Dendritic cell treated with granulocyte-macrophage colony-stimulating factor and Interleukin-4, amounts not matched to agents 40 ng/mL and 50 ng/mL, for 4 days (primary cell): ENCODE measurements around the gene CDR2.
A peak's percentile ranks its signal among the peaks of the same experiment; 100 is the strongest.

Experiments used
- H3K27ac Mint-ChIP-seq: one replicate; pipeline ENCODE4 v1.8.0; 2022; ENCODE audit warnings: mild to moderate bottlenecking, mixed read lengths
- H3K27me3 Mint-ChIP-seq: one replicate; pipeline ENCODE4 v1.8.0; 2022; ENCODE audit warnings: mild to moderate bottlenecking, mixed read lengths
- H3K36me3 Mint-ChIP-seq: one replicate; pipeline ENCODE4 v1.8.0; 2022; ENCODE audit warnings: low read depth, mixed read lengths
- H3K4me1 Mint-ChIP-seq: one replicate; pipeline ENCODE4 v1.8.0; 2022; ENCODE audit warnings: low read depth, mixed read lengths
- H3K4me3 Mint-ChIP-seq: one replicate; pipeline ENCODE4 v1.8.0; 2022; ENCODE audit warnings: mild to moderate bottlenecking, moderate library complexity, mixed read lengths
- H3K9me3 Mint-ChIP-seq: one replicate; pipeline ENCODE4 v1.8.0; 2022; ENCODE audit warnings: mixed read lengths
- intact Hi-C: fragments of 100-400 bp; cut with micrococcal nuclease; formaldehyde crosslinking; loops from one replicate; pipeline ENCODE4 v1.15.0; 2022

The CDR2 gene

GRCh38 chr16:22394121-22394520 is 19.7 kb upstream of the CDR2 start:
- Mint-ChIP-seq H3K27ac (no peak overlapping the region), H3K4me1 (no peaks in the 10 kb centered on the region), H3K36me3 (no peaks in the 10 kb centered on the region), H3K27me3 (no peaks in the 10 kb centered on the region), H3K9me3 (no peaks in the 10 kb centered on the region), H3K4me3 (no peak overlapping the region)
- intact Hi-C loops = no loop called here

DNA sequence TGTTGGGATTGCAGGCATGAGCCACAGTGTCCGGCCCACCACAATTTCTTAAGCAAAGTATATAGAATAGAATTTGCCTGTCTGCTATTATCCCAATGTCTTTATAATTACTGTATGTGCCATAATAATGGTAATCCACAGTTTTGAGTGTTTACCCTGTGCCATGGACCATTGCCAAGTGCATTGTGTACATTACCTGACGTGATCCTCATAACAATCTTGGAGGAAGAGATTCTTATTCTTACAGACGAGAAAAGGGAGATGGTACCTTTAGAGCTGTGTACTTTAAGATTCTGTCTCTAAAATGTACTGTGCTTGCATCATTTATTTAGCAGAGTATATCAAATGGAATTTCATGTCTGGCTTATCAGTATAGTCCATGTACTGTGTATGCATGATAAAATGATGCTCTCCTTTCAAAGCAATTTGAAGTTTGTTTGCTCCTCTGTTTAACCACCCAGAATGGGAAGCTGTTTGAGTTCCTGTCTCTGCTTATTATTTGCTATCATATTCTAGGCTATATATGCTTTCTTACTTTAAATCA is 13.8 kb upstream of the CDR2 start:
- no peaks in the 10 kb centered on the region for H3K9me3 Mint-ChIP-seq
- H3K4me1 Mint-ChIP-seq = no peaks in the 10 kb centered on the region
- H3K27me3 Mint-ChIP-seq = no peaks in the 10 kb centered on the region
- no peak overlapping the region for H3K4me3 Mint-ChIP-seq
- H3K36me3 Mint-ChIP-seq = no peaks in the 10 kb centered on the region
- intact Hi-C loops = no loop called here
- no peak overlapping the region for H3K27ac Mint-ChIP-seq

DNA sequence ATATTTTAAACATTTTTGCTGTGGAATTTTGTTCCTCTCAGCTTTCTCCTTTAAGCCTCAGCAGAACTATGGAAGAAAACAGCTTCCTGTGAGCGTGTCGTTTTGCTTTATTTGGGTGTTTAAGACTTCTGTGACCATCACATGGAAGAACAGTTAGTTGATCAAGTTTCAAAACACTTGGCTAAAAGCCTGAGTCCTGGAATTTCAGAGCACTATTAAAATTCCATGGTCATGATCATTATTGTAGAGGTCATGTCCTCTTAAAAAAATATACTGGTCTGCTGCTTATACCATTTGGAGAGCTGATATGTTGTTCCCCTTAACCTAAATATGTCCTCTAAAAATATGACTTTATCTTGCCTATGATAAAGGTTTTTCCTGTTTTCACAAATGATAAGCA is 12.6 kb upstream of the CDR2 start:
- H3K36me3 Mint-ChIP-seq = no peaks in the 10 kb centered on the region
- H3K27ac Mint-ChIP-seq = no peak overlapping the region
- intact Hi-C loops = no loop called here

DNA sequence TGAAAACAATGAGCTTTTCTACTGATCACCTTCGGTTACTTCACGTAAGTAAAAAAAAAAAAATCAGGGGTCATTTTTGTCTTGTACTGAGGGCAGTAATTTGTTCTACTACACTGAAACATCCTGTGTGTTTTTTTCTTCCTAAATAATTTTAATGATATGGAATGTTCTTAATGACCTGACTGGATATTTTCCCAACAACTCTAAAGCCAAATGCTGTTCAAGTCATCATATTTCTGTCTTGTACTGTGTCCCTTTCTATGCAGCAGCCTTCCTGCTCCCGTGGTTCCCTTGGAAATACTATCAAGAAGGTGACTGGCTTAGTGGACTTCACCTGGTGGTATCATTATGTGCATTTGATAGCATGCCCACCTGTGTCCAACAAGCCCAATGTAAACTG is 10.8 kb upstream of the CDR2 start:
- no peak overlapping the region for H3K4me3 Mint-ChIP-seq
- no peaks in the 10 kb centered on the region for H3K9me3 Mint-ChIP-seq
- no peak overlapping the region for H3K27ac Mint-ChIP-seq
- no peaks in the 10 kb centered on the region for H3K4me1 Mint-ChIP-seq
- H3K36me3 Mint-ChIP-seq = no peaks in the 10 kb centered on the region
- H3K27me3 Mint-ChIP-seq = no peaks in the 10 kb centered on the region
- intact Hi-C loops = no loop called here

More for the DNA sequence above, 12.6 kb upstream of the CDR2 start:
- Mint-ChIP-seq H3K27me3 (no peaks in the 10 kb centered on the region), H3K4me3 (no peak overlapping the region), H3K9me3 (no peaks in the 10 kb centered on the region), H3K4me1 (no peaks in the 10 kb centered on the region)

GRCh38 chr16:22383827-22384226 is 9.4 kb upstream of the CDR2 start:
- Mint-ChIP-seq H3K4me3 (no peak overlapping the region), H3K27ac (no peak overlapping the region), H3K4me1 (no peaks in the 10 kb centered on the region), H3K27me3 (no peaks in the 10 kb centered on the region), H3K9me3 (no peaks in the 10 kb centered on the region), H3K36me3 (no peaks in the 10 kb centered on the region)
- intact Hi-C loops = no loop called here

DNA sequence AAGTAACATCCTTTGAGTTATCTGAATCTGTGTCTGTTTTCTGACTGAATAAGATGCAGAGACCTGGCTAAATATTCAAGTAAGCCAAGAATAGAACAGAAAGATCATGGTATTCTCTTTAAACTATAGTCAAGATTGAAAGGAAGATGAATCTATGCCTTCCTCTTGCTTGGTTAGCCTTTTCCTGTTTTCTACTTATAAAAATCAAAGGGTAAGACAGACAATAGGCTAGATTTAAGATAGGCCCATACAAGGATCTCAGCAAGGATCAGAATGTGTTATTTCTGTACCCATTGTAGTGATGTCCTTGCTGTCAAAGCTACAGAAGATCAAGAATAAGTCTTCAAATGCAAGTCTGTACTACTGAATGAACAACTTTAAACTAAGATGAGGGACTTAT is 7.0 kb upstream of the CDR2 start:
- intact Hi-C loops = no loop called here
- Mint-ChIP-seq H3K4me3 (no peak overlapping the region), H3K27me3 (peaks cover 2% of the 10 kb centered on the region), H3K36me3 (no peaks in the 10 kb centered on the region), H3K9me3 (no peaks in the 10 kb centered on the region), H3K27ac (no peak overlapping the region), H3K4me1 (peaks cover under 1% of the 10 kb centered on the region)

GRCh38 chr16:22380529-22380928 is 6.1 kb upstream of the CDR2 start:
- H3K4me1 Mint-ChIP-seq = peaks cover 9% of the 10 kb centered on the region
- H3K27ac Mint-ChIP-seq = no peak overlapping the region
- no peaks in the 10 kb centered on the region for H3K9me3 Mint-ChIP-seq
- intact Hi-C loops = no loop called here
- peaks cover 4% of the 10 kb centered on the region for H3K27me3 Mint-ChIP-seq
- H3K4me3 Mint-ChIP-seq = no peak overlapping the region
- no peaks in the 10 kb centered on the region for H3K36me3 Mint-ChIP-seq

- Mint-ChIP-seq H3K4me3 (no peak overlapping the region), H3K27ac (no peak overlapping the region), H3K9me3 (no peaks in the 10 kb centered on the region), H3K4me1 (peaks cover 13% of the 10 kb centered on the region), H3K27me3 (peaks cover 6% of the 10 kb centered on the region), H3K36me3 (no peaks in the 10 kb centered on the region)
- intact Hi-C loops = no loop called here
Observed at GRCh38 chr16:22379656-22380055, 5.2 kb upstream of the CDR2 start.

DNA sequence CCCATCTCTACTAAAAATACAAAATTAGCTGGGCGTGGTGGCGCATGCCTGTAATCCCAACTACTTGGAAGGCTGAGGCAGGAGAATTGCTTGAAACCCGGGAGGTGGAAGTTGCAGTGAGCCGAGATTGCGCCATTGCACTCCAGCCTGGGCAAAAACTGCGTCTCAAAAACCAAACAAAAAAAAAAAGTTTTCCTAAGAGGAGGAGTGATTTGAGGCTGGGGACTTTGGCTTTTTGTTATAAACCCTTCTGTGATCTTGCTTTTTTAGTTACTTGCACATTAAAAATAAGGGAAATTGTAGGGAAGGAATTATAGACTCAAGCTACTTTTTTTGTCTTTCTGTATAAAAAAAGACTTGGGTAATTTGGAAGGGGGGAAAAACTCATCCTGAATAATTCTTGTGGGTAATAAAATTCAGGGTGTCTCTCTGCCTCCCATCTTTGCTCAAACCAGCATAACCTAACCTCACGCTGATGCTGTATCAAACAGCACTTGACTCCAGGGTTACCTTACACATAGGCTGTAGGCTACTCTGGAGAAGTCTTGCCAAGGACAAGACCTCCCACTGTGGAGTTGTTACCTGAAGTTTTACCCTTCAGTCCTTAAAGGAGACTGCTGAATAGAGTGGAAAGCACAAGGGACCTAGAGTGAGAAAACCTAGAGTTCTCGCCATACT is 1.7 kb upstream of the CDR2 start:
- Mint-ChIP-seq H3K4me1 (peaks cover 39% of the 10 kb centered on the region), H3K27ac (no peak overlapping the region), H3K9me3 (no peaks in the 10 kb centered on the region), H3K27me3 (peaks cover 6% of the 10 kb centered on the region), H3K4me3 (no peak overlapping the region), H3K36me3 (peaks cover 18% of the 10 kb centered on the region)
- intact Hi-C loops = loop anchor here (2.0 kb wide), 1 partner anchor 55 kb away; no protein-coding TSS in a partner anchor

DNA sequence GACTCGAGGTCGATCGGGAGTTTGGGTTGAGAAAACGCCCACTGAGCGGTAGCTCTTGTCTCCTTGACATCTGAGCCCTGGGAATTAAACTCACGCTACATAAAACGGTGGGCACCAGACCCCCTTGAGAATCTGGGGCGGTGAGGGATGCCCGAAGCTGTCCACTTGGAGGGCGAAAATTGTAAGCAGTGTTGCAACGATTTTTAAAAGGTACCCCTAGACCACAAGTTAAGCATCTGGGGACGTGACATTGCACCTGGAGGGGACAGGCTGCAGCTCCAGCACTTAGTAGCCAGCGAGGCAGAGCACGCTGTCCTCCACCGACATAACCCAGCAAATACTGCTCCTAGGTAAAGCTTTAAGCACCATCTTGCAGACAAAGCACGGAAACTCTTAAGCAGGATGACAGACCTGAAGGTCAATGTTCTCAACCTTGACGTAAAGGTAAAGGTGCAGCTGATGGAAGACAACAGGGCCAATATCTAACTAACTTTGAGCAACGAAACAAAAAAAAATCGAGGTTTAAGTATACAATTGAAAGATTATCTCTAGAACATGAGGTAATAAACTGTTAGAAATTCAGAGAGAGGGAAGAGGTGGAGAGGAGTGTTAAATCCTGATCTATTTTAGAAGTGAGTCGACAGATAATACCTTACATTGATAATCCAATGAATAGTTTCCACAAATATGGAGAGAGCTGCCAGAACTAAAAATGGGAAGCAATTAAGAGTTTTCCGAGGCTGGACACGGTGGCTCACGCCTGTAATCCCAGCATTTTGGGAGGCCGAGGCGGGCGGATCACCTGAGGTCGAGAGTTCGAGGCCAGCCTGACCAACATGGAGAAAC is 921 bp upstream of the CDR2 start:
- H3K36me3 Mint-ChIP-seq = peaks cover 24% of the 10 kb centered on the region
- intact Hi-C loops = loop anchor here (2.0 kb wide), 1 partner anchor 55 kb away; no protein-coding TSS in a partner anchor
- H3K4me1 Mint-ChIP-seq = peaks cover 47% of the 10 kb centered on the region
- H3K27ac Mint-ChIP-seq = peak overlapping the region; percentile 79
- H3K27me3 Mint-ChIP-seq = peaks cover 6% of the 10 kb centered on the region
- no peaks in the 10 kb centered on the region for H3K9me3 Mint-ChIP-seq
- H3K4me3 Mint-ChIP-seq = peak overlapping the region; percentile 83

DNA sequence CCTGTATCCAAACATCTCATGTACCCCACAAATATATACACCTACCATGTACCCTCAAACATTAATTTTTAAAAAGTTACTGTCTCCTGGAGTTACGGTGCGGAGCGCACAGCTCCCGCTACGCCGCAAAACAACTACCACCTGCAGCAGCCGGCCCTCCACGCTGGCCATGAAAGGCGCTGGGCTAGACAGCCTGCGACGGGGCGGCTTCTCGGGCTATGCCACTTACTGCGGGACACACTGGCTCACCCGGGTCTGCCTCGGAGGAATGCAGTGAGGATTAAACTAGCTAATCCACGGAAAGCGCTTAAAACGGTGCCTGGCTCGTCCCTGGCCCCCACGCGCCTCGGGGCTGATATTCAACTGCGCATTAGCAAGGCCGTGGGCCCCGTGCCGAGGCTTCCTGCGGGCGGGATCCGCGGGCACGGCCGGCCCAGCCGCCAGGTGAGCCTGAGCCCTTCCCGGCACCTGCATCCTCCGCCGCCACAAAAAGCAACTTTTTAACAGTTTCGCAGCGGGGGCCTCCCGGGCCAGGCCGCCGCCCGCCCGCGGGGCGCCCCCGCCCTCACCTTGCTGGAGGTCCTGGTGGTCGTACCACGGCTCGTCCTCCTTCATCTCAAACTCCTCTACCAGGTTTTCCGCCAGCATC is 633 bp downstream of the CDR2 start:
- Mint-ChIP-seq H3K36me3 (peaks cover 24% of the 10 kb centered on the region), H3K27ac (peak overlapping the region; percentile 79), H3K4me1 (peaks cover 54% of the 10 kb centered on the region), H3K4me3 (peak overlapping the region; percentile 83), H3K27me3 (peaks cover 6% of the 10 kb centered on the region), H3K9me3 (no peaks in the 10 kb centered on the region)
- intact Hi-C loops = loop anchor here (2.0 to 5.0 kb wide), 2 partner anchors 41 to 53 kb away; no protein-coding TSS in a partner anchor

DNA sequence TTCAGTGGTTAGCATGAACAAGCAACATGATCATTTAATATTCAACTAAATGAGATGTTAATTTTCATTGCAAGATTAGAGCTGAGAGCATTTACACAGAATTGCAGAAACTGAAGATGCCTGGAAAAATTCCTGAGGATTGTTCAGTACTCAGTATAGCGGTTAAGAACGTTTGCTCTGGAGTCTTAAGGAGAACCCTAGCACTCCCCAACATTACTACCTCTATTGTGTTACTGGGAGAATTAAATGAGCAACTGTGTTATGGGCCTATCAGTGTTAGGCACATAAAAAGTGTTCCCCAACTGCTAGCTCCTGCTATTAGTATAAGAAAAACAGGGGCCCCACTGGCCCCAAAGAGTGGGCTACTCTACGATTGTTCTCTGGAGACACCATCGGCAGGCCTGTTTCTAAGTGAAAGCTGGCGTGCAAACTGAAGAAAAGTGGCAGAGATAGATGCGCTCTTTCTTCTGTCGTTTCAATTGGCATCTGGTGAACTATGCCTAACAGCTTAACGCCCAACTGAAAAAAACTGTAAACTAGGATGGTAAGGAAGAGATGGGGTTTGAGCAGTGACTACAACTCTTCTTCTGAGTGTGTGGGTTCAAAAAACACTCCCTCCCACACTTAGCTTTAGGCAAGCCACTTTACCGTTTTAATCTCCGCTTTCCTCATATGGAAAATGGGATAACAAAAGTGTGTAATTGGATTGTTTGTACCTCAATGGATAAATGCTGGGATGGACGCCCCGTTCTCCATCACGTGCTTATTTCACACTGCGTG is 1.3 kb downstream of the CDR2 start:
- Mint-ChIP-seq H3K4me3 (peak overlapping the region; percentile 83), H3K36me3 (peaks cover 24% of the 10 kb centered on the region), H3K9me3 (no peaks in the 10 kb centered on the region), H3K27ac (peak overlapping the region; percentile 79), H3K4me1 (peaks cover 60% of the 10 kb centered on the region), H3K27me3 (peaks cover 6% of the 10 kb centered on the region)
- intact Hi-C loops = loop anchor here (5.0 kb wide), 1 partner anchor 41 kb away; no protein-coding TSS in a partner anchor
